ENCODE results near the gene PBRM1.
"Not testable (repeated sequence)": the region's sequence is repeated elsewhere in the genome, so short reads cannot be mapped to it uniquely, and the experiment has no call there.

Gene PBRM1

DNA sequence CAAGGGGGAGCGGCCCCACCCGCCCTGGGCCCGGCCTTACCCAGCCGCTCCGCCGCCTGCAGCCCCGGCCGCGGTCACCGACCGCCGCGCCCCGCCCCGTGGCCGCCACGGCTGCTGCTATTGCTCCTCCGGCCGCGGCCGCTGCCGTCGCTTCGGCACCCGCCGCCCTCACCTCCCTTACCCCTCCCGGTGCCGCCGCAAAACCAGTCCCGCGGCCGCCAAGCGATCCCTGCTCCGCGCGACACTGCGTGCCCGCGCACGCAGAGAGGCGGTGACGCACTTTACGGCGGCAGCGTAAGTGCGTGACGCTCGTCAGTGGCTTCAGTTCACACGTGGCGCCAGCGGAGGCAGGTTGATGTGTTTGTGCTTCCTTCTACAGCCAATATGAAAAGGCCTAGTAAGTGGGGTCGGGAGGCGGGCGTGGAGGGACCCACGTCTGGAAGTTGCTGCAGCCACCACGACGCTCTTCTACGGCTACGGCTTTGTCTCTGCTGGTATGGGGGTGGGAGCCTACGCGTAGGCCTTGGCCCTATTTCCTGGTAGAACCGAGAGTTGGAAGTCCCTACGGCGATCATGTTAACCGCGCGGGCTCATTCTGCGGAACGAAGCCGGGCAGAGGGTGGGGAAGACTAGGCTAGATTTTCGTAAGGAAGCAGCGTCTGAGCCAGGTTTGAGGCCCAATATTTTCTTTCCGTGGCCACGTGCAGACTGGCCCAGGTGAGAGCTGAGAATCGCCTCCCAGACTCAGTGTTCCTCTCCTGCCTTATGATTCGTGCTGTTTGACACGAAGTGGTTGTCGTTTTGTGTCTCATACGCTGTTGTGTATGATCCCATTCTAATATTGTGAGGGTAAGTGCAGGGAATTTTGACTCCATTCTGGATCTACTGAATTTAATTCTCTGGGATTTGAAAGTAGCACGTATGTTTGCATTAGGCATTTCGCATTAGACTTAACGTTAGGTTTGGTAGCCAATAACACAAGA is at the start of gene PBRM1, which contains the start of gene GNL3:
PBRM1 (minus strand) TSS at position 205 of the 983 bp plus-strand sequence.
GNL3 (plus strand) TSS at position 324 of the 983 bp plus-strand sequence; CDS start at position 385, 61 bp downstream.
- no peak for DNase-seq

DNA sequence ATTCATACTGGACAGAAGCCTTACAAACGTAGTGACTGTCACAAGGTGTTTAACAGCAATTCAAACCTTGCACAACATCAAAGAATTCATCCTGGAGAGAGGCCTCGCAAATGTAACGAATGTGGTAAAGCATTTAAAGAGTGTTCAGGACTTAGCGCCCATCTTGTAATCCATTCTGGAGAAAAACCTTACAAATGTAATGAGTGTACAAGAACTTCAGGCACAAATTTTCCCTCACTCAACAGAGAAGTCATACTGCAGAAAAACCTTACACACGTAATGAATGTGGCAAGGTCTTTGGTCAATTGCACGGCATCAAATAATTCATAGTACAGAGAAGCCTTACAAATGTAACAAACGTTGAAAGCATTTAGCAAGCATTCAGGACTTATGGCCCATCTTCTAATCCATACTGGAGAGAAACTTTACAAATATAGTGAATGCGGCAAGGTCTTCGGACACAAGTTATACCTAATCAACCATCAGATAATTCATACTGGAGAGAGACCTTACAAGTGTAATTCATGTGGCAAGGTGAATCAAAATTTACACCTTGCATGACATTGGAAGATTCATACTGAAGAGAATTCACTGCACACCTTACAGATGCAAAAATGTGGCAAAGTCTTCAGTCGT is 47.7 kb upstream of the PBRM1 start:
- no peak for DNase-seq

DNA sequence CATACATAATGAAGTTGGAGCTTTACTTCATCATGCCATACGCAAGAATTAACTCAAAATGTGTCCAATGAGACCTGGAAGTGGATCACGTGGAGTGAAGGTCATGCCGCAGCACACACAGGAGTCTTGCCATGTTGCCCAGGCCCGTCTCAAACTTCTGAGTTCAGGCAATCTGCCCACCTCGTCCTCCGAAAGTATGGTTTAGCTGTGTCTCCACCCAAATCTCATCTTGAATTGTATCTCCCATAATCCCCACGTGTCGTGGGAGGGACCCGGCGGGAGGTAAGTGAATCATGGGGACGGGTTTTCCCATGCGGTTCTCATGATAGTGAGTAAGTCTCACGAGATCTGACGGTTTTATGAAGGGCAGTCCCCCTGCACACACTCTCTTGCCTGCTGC is 45.9 kb upstream of the PBRM1 start:
- no peak for DNase-seq

DNA sequence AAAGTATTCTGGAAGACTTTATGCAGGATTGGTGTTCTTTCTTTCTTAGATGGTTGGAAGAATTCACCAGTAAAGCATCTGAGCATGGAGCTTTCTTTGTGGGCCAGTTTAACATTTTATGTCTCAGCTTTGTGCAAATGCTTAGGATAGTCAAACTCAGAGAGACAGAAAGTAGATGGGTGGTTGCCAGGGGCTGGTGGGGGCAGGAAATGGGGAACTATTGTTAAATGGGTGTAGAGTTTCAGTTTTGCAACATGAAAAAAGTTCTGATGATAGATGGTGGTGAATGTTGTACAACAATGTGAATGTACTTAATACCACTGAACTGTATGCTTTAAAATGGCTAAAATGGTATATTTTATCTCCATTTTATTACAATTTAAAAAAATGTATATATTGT is 45.0 kb upstream of the PBRM1 start:
- DNase-seq = no peak

DNA sequence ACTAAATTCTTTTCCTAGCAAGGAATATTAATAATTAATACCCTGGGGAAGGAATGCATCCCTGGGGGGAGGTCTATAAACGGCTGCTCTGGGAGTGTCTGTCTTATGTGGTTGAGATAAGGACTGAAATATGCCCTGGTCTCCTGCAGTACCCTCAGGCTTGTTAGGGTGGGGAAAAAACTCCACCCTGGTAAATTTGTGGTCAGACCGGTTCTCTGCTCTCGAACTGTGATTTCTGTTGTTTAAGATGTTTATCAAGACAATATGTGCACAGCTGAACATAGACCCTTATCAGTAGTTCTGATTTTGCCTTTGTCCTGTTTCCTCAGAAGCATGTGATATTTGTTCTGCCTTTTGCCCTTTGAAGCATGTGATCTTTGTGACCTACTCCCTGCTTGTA is 43.0 kb upstream of the PBRM1 start:
- not testable (repeated sequence) for DNase-seq

DNA sequence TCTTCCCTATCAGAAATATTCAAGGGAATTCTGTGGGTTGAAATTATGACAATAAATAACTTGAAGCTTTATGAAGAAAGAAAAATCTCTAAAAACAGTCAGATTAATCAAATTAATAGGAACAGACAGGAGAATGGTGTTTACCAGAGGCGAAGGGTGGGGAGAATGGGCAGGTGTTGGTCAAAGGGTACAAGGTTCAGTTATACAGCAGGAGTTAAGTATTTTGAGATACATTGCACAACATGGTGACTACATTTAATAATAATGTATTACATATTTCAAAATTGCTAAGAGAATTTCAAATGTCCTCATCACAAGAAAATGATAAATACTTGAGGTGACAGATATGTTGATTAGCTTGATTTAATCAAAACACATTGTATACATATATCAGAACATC is 38.8 kb upstream of the PBRM1 start:
- no peak for DNase-seq

DNA sequence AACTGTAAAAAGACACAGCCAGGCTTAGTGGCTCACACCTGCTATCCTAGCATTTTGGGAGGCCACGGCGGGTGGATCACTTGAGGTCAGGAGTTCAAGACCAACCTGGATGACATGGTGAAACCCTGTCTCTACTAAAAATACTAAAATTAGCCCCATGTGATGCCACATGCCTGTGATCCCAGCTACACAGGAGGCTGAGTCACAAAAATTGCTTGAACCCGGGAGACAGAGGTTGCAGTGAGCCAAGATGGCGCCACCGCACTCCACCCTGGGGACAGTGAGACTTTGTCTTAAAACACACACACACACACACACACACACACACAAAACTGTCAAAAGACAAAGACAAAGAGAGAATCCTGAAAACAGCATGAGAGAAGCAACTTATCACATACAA is 38.2 kb upstream of the PBRM1 start:
- no peak for DNase-seq

DNA sequence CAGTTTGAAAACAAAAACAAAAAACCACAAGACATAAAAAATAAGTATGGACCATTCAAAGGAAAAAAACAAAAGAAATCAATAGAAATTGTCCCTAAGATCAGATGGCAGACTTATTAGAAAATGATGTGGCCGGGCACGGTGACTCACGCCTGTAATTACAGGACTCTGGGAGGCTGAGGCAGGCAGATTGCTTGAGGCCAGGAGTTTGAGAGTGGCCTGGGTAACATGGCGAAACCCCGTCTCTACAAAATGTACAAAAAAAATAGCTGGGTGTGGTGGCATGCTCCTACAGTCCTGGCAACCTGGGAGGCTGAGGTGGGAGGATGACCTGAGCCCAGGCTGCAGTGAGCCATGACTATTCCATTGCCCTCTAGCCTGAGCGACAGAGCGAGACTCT is 36.8 kb upstream of the PBRM1 start:
- DNase-seq = no peak

DNA sequence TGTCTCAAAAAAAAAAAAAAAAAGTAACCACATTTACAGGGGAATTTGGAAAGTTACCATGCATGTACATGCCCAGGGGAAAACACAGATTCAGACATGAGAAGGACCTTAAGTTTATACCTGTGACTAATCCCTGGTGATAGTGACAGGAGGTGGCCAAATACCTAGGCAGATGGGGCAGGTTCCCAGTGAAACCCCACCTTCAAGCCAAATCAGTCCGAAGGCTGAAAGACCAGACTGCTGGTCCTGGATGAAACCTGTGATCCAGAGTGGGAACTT is 36.0 kb upstream of the PBRM1 start:
- DNase-seq = no peak

DNA sequence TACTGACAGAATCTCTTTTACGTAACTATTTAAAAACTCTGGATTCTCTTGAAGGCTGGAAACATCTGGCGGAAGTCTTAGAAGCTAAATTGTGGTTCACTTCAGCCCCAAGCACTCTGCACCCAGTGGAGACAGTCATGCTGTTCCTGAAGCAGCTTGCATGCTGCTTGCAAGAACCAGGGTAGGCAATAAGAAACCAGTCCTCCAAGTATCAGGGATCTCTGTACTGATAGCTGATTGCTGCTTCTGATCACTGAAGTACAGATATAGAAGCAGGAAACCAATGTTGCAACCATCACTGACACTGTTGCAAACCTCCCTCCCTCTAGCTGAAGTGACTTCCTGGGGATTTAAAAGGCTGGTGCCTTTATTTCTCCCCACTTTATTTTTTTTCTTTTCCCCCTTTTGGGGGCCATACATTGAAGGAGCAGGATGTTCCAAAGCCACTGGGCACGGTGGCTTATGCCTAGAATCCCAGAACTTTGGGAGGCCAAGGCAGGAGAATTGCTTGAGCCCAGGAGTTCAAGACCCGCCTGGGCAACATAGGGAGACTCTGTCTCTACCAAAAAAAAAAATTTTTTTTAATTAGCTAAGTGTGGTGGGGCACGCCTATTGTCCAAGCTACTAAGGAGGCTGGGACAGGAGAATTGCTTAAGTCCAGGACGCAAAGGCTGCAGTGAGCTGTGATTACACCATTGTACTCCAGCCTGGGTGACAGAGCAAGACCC is 35.5 kb upstream of the PBRM1 start:
- DNase-seq = no peak

DNA sequence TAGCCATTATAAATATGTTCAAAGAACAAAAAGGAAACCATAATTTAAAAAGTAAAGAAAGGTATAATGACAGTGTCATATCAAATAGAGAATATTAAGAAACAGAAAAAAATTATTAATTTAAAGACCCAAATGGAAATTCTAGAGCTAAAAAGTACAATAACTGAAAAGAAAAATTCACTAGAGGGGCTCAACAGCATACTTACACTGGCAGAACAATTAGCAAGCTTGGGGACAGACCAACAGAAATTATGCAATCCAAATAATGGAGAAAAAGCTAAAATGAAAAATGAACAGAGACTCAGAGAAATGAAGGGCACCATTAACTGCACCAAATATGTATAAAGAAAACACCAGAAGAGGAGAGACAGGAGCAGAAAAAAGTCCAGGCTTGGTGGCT is 33.9 kb upstream of the PBRM1 start:
- no peak for DNase-seq

DNA sequence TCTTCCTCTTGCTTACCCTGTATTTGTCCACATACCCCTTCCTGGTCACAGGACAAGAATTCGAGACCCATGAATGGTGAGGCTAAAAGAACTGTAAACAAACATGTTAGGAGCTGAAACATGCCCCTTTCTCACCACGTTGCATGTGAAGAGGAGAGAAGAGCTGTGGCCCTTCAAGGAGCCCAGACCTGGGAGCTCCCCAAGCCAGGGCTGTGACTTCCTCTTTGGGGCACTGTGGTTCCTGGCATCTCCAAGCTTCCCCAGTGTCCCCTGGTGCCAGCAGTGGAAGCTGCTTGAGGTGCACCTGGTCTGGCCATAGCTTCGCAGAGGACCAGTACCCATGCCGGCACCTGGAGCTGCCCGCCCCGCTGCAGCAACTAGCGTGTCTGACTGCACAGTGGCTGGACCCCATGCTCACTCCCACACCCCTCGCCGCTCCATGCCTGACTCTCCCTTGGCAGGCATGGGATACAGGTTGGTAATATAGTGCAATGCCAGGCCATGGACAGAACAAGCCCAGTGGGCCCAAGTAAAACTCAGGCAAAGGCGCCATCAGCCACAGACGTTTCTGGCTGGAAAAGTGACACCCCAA is 30.1 kb upstream of the PBRM1 start:
- no peak for DNase-seq

DNA sequence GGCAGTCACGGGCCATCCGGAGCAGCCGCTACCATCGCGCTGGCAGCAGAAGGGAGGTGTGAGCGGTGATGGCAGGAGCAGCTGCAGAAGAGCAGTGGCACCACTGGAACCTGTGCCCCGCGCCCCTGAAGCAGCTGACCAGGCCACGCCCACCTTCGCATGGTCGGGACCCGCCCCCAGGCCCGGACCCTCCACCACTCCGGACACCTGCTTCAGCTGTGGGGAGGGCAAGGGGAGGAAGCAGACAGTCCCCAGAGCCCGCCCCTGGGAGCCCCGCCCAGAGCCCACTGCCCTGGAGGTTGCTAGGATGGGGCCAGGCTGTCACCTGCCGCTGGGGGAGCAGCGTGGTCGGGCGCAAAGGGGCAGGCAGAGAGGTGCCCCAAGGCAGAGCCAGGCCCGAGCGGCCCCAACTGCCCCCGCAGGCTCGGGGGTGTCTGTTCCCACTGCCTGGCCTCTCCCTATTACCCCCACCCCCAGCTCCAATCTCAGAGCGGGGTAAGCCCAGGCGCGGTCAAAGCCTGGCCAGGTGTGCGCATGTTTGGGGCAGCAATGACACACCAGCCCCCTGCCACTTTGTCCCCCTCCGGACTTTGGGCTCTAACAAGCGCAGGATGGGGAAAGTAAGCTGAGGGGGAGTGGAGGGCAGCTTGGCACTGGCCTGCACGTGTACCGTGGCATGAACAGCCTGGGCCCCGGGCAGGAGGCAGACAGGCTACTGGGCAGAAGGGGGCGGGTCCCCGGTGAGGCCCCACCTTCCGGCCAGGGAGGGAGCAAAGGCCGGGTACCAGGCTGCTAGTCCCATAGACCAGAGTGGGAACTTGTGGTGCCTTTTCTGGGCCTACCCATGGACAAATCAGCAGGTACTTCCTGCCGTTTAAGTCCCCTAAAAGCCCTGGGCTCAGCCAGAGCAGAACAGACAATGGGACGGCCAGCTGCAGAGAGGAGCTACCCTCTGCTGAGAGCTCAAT is 28.9 kb upstream of the PBRM1 start:
- DNase-seq = no peak

DNA sequence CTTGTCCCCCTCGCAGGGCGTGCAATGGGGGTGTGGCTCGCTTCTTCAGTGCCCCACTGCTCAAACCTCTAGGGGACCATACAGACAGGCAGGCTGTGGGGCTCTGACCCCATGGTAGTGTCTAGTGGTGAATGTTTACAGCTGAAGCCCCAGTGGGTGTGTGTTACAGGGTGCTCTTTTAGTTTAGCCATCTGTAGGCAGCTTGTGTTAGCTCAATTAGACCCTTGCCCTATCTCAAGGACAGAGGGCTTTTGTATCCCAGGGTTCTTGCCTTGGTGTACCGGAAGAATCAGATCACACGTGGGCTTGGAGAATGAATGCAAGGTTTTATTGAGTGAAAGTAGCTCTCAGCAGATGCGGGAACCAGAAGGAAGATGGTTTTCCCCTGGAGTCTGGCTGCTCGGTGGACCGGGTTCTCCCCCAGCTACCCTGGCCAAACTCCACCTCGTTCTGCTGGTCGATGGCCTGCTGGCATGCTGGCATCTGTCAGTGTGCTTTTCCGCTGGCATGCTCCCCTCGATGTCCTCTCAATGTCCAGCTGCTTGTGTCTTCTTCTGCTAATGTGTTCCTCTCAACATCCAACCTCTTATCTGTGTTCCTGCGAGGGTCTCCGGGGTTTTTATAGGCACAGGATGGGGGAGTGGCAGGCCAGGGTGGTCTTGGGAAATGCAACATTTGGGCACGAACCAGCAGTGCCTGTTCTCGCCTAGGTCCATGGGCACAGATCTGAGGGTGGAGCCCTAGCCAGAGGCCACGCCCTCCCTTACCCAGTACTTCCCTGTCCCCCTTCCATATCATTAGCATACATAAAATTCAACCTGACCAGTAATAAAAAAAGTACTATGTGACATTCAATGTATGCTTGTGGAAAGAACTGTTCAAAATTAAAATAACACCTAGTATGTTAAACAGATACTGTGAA is 26.8 kb upstream of the PBRM1 start:
- no peak for DNase-seq

DNA sequence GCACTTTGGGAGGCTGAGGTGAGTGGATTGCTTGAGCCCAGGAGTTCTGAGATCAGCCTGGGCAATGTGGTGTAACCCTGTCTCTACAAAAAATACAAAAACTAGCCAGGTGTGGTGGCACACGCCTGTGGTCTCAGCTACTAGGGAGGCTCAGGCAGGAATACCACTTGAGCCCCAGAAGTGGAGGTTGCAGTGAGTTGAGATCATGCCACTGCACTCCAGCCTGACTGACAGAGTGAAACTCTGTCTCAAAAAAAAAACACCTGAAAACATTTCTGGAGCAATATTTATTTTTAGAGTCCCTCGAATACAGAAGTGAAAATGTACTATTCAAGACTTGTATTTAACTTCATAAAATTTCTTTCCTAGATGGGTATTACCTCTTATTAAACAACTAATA is 24.8 kb upstream of the PBRM1 start:
- DNase-seq = no peak

DNA sequence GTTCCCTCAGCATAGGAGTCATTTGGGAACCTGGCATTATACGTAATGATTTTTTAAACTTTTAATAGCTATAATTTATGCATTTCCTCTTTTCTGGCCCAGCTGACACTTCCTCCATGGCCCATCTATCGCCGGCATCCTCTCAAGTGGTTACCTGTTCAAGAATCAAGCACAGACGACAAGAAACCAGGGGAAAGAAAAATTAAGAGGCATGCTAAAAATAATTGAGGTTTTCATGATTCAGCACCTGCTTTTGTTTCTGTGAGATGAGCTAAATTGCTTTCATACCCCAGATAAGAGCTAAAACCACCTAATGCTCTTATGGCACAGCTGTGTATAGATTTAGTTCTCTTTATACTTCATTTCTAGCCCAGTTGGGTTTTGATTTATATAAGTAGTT is 21.9 kb upstream of the PBRM1 start:
- DNase-seq = no peak

DNA sequence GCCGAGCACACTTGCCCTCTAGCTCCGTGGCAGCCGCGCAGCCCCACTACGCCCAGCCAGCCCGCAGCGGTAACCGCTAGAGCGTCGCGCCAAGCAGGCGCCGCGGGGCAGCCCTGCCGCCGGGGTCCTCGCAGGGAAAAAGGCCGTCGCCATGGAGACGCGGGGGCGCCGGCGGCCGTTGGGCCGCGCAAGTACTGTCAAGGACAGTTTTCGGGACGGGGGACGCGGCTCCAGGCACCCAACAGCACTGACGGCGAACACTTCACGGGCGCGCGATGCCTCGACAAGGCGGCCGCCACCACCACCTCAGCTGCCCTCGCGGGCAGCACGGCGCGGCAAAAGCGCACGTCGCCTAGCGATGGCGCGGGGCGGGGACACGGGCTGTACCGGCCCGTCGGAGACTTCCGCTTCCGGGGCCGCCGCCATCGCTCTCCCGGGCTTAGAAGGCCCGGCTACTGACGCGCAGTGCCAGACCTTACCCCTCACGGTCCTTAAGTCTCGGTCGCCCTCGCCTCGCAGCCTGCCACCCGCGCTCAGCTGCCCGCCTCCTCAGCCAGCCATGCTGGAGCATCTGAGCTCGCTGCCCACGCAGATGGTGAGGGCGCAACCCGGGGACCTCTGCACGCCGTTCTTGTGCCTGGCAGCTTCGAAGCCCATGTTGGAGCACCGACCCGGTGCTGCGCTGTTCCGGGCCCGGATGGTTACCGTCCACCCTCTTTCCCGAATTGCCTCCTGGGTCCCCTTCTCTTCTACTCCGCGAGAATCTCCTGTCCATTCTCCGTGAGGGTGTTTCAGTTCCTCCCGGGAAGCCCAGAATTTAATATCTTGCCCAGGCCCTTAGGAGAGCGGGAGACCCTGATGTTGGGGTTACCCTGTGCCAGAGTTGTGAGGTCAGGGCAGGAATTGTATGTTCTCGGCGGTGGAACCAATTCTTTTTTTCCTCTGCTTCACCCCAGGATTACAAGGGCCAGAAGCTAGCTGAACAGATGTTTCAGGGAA is 20.3 kb upstream of the PBRM1 start, which contains the start of the genes GLT8D1 and SPCS1:
GLT8D1 (minus strand) TSS at position 104 of the 999 bp plus-strand sequence. CDS start 5,331 bp downstream, outside the sequence.
SPCS1 (plus strand) TSS at position 419 of the 999 bp plus-strand sequence; CDS start at position 560, 141 bp downstream.
- peak; percentile 32 for DNase-seq

DNA sequence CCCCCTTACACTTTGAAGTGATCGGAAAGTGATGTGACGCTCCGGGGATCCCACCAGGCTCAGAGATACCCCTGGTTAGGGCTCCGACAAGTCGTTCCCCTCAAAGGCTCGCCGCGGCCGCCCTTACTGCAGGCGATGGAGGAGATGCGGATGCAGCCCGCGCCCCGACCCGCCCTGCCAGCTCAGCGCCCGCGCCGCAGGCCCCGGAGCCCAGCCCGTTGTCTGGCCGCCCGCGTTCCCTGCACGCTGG is 19.6 kb upstream of the PBRM1 start:
- no peak for DNase-seq

DNA sequence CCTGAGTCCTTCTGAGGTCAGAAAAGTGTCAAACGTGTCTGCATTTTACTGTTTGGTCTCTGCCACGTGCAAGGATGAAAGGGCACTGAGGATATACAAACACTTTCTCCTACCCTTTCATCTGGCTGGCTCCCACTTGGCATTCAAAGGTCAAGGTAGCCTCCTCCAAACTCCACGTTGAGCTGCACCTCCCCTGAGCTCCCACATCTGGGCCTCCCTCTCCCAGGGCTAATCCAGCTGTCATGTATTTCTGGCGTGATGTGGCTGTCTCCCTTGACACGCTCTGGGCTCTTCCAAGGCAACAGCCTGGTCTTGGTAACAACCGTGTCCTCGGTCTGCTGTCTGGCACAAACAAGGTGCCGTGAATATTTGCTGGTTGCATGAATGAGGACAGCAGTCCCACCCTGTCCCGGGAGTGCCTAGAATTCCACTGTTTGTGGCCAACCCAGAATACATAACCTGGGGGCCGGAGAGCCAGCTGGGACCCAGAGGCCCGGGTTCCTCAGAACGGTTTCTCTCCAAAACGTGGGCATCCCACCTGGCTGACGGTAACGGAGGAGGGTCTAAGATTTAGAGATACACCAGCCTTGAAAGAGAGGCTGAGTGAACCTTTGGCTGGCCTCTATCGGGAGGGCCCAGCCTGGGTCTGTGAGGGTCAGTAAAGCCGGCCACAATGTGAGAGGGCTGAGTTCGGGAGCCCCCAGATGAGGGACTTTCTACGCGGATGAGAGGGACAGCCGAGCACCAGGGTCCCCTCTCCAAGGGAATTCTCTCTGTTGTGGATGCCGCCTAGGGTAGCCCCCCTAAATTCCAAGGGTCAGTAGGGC is 19.1 kb upstream of the PBRM1 start:
- no peak for DNase-seq

All from NCI-H187 treated with DMSO at 0.1 percent for 48 hours (cell line).